GM04504 (cell line): ENCODE results near the gene AMER3.

ENCODE experiments used
- DNase-seq: peaks from one replicate; pipeline ENCODE4 v3.0.0-alpha.2; 2012; ENCODE audit warnings: low read depth

The AMER3 gene

GRCh38 chr2:130786076-130786475 is 30.7 kb downstream of the AMER3 start:
- DNase-seq = no peak

GRCh38 chr2:130787841-130788240 is 32.5 kb downstream of the AMER3 start:
- no peak for DNase-seq

- DNase-seq = no peak
These were observed 35.0 kb downstream of the AMER3 start for GRCh38 chr2:130790312-130790711.

- no peak for DNase-seq
These were observed 35.7 kb downstream of the AMER3 start for GRCh38 chr2:130790804-130791616.

- no peak for DNase-seq
These were observed 36.2 kb downstream of the AMER3 start for GRCh38 chr2:130791617-130791939.

- DNase-seq = no peak
These were observed 40.1 kb downstream of the AMER3 start for GRCh38 chr2:130795431-130795830.

GRCh38 chr2:130796290-130796689 is 41.0 kb downstream of the AMER3 start:
- no peak for DNase-seq

- peak; percentile 59 for DNase-seq
These were observed 42.4 kb downstream of the AMER3 start for GRCh38 chr2:130797493-130798435.

- no peak for DNase-seq
These were observed 43.3 kb downstream of the AMER3 start for GRCh38 chr2:130798472-130799218.

GRCh38 chr2:130799295-130799694 is 44.0 kb downstream of the AMER3 start:
- no peak for DNase-seq

GRCh38 chr2:130805613-130806012 is 50.3 kb downstream of the AMER3 start:
- DNase-seq = no peak

GRCh38 chr2:130806370-130806769 is 51.0 kb downstream of the AMER3 start:
- DNase-seq = no peak

- DNase-seq = no peak
These were observed 52.5 kb downstream of the AMER3 start for GRCh38 chr2:130807659-130808385.

- no peak for DNase-seq
These were observed 53.3 kb downstream of the AMER3 start for GRCh38 chr2:130808482-130809268.

GRCh38 chr2:130810490-130810889 is 55.1 kb downstream of the AMER3 start:
- no peak for DNase-seq

- DNase-seq = no peak
These were observed 58.4 kb downstream of the AMER3 start for GRCh38 chr2:130813722-130814121.

- DNase-seq = no peak
These were observed 59.8 kb downstream of the AMER3 start for GRCh38 chr2:130814931-130815680.
